Transverse colon (tissue), 4 donors: ENCODE measurements around the gene STK40.

Source experiments
- EP300 ChIP-seq: sonication (generic); formaldehyde crosslinking; IDR thresholded peaks from one replicate; pipeline ENCODE4 v1.6.1; 2017; ENCODE audit warnings: antibody characterized with exemption, low read depth
- POLR2A ChIP-seq: fragments of 450-650 bp; IDR thresholded peaks from one replicate; pipeline ENCODE4 v1.6.1; 2016; ENCODE audit warnings: antibody characterized with exemption, mild to moderate bottlenecking, moderate library complexity
- POLR2AphosphoS5 ChIP-seq, 3 donors: sonication (generic); formaldehyde crosslinking; IDR thresholded peaks; one replicate each; pipeline ENCODE4 v1.6.1; 2016; ENCODE audit warnings: antibody characterized with exemption in 3 of 3
- TF ChIP-seq, protein P1 (sequence below), 5 experiments: fragments of 200-600 bp in 3 of 5; fragments of 450-650 bp in 2 of 5; sonication (generic) in 3 of 5; IDR thresholded peaks; 1 replicate in 2 of 5; 2 replicates in 3 of 5; pipeline ENCODE4 v1.5.1; 2016 to 2017; ENCODE audit warnings: antibody characterized with exemption in 5 of 5, inconsistent platforms in 3 of 5, mild to moderate bottlenecking in 2 of 5, moderate library complexity in 1 of 5

DNA sequence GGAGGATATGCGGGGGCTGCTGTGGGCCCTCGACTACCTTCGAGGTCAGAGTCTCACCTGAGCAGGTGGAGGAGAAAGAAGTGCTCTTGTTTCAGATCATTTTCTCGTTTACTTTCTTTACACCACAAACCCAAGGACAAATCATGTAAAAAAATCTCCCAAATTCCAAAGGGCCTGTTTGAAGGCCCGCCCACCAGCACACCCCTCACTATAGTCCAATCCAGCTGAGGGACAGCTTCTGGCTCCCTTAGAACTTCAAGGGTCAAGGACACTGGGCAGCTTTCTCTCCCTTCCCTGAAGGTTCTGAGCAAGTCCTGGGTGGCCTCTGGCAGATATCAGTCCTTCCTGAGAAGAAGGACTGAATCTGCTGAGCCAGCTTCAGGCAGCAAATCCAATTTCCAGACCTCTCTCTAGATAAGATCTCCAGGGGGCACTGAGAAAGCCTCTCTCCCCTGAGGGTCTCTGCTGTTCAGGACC lies 5.5 kb downstream of the STK40 start:
- TF ChIP-seq POLR2A: no peak
- no peak for TF ChIP-seq EP300
- TF ChIP-seq, protein P1, sequence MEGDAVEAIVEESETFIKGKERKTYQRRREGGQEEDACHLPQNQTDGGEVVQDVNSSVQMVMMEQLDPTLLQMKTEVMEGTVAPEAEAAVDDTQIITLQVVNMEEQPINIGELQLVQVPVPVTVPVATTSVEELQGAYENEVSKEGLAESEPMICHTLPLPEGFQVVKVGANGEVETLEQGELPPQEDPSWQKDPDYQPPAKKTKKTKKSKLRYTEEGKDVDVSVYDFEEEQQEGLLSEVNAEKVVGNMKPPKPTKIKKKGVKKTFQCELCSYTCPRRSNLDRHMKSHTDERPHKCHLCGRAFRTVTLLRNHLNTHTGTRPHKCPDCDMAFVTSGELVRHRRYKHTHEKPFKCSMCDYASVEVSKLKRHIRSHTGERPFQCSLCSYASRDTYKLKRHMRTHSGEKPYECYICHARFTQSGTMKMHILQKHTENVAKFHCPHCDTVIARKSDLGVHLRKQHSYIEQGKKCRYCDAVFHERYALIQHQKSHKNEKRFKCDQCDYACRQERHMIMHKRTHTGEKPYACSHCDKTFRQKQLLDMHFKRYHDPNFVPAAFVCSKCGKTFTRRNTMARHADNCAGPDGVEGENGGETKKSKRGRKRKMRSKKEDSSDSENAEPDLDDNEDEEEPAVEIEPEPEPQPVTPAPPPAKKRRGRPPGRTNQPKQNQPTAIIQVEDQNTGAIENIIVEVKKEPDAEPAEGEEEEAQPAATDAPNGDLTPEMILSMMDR (IDR thresholded peaks at IDR 0.05): no peak
- no peak for TF ChIP-seq POLR2AphosphoS5 (IDR thresholded peaks at IDR 0.05)
